Nephron (organoid): ENCODE data around the gene SLCO3A1.

Source experiments
- H3K27ac Mint-ChIP-seq, 3 experiments: 2 replicates each; pipeline ENCODE4 v1.8.0; 2020; ENCODE audit warnings: mixed read lengths in 3 of 3, mild to moderate bottlenecking in 2 of 3, moderate library complexity in 1 of 3
- H3K27me3 Mint-ChIP-seq: 2 replicates; pipeline ENCODE4 v1.8.0; 2021; ENCODE audit warnings: low read depth, mild to moderate bottlenecking, moderate library complexity, mixed read lengths
- H3K36me3 Mint-ChIP-seq: 2 replicates; pipeline ENCODE4 v1.8.0; 2020; ENCODE audit warnings: low read depth, mixed read lengths
- H3K4me1 Mint-ChIP-seq: 2 replicates; pipeline ENCODE4 v1.8.0; 2020; ENCODE audit warnings: mixed read lengths
- H3K4me3 Mint-ChIP-seq, 3 experiments: 2 replicates each; pipeline ENCODE4 v1.8.0; 2020; ENCODE audit warnings: mild to moderate bottlenecking in 3 of 3, mixed read lengths in 3 of 3, moderate library complexity in 2 of 3
- H3K9me3 Mint-ChIP-seq: 2 replicates; pipeline ENCODE4 v1.8.0; 2020; ENCODE audit warnings: mixed read lengths
- TF ChIP-seq, protein P1 (sequence below), 3 experiments: fragments of 200-600 bp; sonication (generic); IDR thresholded peaks; one replicate each; pipeline ENCODE4 v1.5.0; 2021; ENCODE audit warnings: antibody characterized with exemption in 3 of 3; ENCODE audit not compliant: unreplicated experiment in 3 of 3

SLCO3A1 gene

GRCh38 chr15:91936927-91937326 is 83.4 kb downstream of the SLCO3A1 start:
- TF ChIP-seq, protein P1, sequence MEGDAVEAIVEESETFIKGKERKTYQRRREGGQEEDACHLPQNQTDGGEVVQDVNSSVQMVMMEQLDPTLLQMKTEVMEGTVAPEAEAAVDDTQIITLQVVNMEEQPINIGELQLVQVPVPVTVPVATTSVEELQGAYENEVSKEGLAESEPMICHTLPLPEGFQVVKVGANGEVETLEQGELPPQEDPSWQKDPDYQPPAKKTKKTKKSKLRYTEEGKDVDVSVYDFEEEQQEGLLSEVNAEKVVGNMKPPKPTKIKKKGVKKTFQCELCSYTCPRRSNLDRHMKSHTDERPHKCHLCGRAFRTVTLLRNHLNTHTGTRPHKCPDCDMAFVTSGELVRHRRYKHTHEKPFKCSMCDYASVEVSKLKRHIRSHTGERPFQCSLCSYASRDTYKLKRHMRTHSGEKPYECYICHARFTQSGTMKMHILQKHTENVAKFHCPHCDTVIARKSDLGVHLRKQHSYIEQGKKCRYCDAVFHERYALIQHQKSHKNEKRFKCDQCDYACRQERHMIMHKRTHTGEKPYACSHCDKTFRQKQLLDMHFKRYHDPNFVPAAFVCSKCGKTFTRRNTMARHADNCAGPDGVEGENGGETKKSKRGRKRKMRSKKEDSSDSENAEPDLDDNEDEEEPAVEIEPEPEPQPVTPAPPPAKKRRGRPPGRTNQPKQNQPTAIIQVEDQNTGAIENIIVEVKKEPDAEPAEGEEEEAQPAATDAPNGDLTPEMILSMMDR (IDR thresholded peaks at IDR 0.05; ENCODE audit: unreplicated experiment in 3 of 3) = no peak

DNA sequence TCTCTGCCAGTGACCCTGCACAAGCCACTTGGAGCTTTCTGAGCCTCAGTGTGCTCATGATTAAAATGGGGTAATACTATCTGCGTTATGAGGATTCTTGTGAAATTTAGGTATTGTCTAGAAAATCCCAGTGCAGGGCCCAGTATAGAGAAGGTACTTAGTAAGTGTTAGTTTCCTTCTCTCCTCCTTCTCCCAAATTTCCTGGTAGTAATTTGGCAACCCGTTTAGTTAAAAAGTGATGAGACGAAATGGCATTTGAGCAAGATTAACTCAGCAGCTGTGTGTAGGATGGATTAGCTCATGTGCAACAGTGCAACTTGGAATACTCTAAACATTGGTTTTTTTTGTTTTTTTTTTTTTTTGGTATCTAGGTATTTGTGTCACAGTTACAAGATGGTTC is 84.6 kb downstream of the SLCO3A1 start:
- no peak overlapping the region for H3K27ac Mint-ChIP-seq
- peaks cover 27% of the 10 kb centered on the region for H3K4me1 Mint-ChIP-seq
- peaks cover 2% of the 10 kb centered on the region for H3K9me3 Mint-ChIP-seq
- H3K27me3 Mint-ChIP-seq = peaks cover 29% of the 10 kb centered on the region
- TF ChIP-seq, protein P1 (IDR thresholded peaks at IDR 0.05; ENCODE audit: unreplicated experiment in 3 of 3) = no peak
- peaks cover 4% of the 10 kb centered on the region for H3K36me3 Mint-ChIP-seq
- no peak overlapping the region for H3K4me3 Mint-ChIP-seq

More at GRCh38 chr15:91936927-91937326, 83.4 kb downstream of the SLCO3A1 start:
- H3K9me3 Mint-ChIP-seq = peaks cover 2% of the 10 kb centered on the region
- no peak overlapping the region for H3K27ac Mint-ChIP-seq
- H3K4me3 Mint-ChIP-seq = no peak overlapping the region
- peaks cover 29% of the 10 kb centered on the region for H3K27me3 Mint-ChIP-seq
- H3K4me1 Mint-ChIP-seq = peaks cover 22% of the 10 kb centered on the region
- H3K36me3 Mint-ChIP-seq = peaks cover 4% of the 10 kb centered on the region

DNA sequence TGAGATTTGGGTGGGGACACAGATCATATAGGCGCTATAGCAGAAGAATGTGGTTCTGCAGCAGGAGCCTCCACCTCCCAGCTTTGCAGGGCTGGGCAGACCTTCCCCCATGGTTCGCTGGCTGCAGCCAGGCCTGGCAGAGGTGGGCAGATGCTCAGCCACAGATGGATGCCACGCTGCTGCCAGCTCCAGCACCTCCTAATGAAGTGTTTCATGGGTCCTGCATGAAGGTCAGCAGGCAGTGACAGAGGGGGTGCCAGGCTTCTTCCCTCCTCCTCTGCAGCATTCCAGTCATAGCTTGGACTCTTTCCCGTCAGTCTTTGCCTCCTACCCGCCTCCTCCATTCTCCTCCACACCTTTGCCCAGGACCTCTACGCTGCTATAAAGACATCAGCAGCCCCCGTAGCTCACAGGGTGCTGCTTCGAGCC is 85.9 kb downstream of the SLCO3A1 start:
- Mint-ChIP-seq H3K36me3 (peaks cover 4% of the 10 kb centered on the region), H3K4me3 (no peak overlapping the region), H3K27me3 (peaks cover 31% of the 10 kb centered on the region), H3K27ac (no peak overlapping the region), H3K9me3 (peaks cover 2% of the 10 kb centered on the region), H3K4me1 (peaks cover 30% of the 10 kb centered on the region)
- TF ChIP-seq, protein P1 (IDR thresholded peaks at IDR 0.05; ENCODE audit: unreplicated experiment in 3 of 3) = no peak

GRCh38 chr15:91940496-91941381 is 87.2 kb downstream of the SLCO3A1 start:
- Mint-ChIP-seq H3K4me3 (peak overlapping the region in 1 of 3 experiments; percentile 41), H3K27ac (peak overlapping the region in 1 of 3 experiments; percentile 93), H3K9me3 (peaks cover under 1% of the 10 kb centered on the region), H3K27me3 (peaks cover 34% of the 10 kb centered on the region), H3K4me1 (peaks cover 35% of the 10 kb centered on the region), H3K36me3 (peaks cover 4% of the 10 kb centered on the region)
- TF ChIP-seq, protein P1 (IDR thresholded peaks at IDR 0.05; ENCODE audit: unreplicated experiment in 3 of 3) = no peak

- TF ChIP-seq, protein P1 (IDR thresholded peaks at IDR 0.05; ENCODE audit: unreplicated experiment in 3 of 3) = no peak
- H3K27ac Mint-ChIP-seq = peak overlapping the region in 1 of 3 experiments; percentile 93
- peaks cover 4% of the 10 kb centered on the region for H3K36me3 Mint-ChIP-seq
- H3K27me3 Mint-ChIP-seq = peaks cover 38% of the 10 kb centered on the region
- peaks cover 31% of the 10 kb centered on the region for H3K4me1 Mint-ChIP-seq
- H3K4me3 Mint-ChIP-seq = no peak overlapping the region
- no peaks in the 10 kb centered on the region for H3K9me3 Mint-ChIP-seq
These were observed 88.6 kb downstream of the SLCO3A1 start for GRCh38 chr15:91941871-91942658.
